ENCODE data around the gene PLXNA2.

DNA sequence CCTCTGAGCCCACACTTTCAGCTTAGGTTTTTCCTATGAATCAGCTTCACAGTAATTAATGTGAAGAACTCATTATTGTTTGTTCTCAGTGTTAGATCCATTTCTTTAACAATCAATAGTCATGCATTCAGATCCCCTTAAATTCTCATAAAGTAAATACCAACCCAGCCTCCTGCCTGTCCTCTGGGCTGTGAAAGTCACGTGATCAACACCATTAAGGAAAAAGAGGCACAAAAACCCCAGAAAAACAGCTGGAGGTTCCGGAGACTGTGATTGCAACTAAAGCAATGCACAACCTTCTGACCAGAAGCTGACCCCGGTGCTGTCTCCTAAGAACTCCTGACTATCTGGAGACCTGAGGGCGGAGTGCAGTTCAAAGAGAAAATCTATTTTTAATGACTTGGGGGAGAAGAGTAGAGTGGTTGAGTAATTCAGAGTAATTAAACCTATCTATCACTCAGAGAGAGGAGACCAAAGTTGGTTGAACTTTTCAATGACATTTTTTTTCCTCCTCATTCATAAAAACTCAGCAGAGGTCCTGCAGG is 132.5 kb downstream of the PLXNA2 start:
- TF ChIP-seq CTCF (IDR thresholded peaks at IDR 0.05; ENCODE audit: insufficient read depth, low read depth, low read length) (no peak), EZH2 (IDR thresholded peaks at IDR 0.05; ENCODE audit: insufficient read depth, low read length) (no peak)

Measured in astrocyte (in vitro differentiated cells and primary cell).